Stomach smooth muscle (tissue), 2 donors: Measurements from ENCODE around the gene AADAC.
"Not testable (repeated sequence)": the region's sequence is repeated elsewhere in the genome, so short reads cannot be mapped to it uniquely, and the experiment has no call there.

ENCODE experiments used
- H3K27ac ChIP-seq: one replicate; pipeline ENCODE4 v1.7.0; 2013; ENCODE audit warnings: mild to moderate bottlenecking, low read length, inconsistent platforms
- H3K27me3 ChIP-seq, 2 donors: one replicate each; pipeline ENCODE4 v1.7.0; 2013; ENCODE audit warnings: low read length in 2 of 2; ENCODE audit not compliant: insufficient read depth in 2 of 2, control insufficient read depth in 1 of 2
- H3K36me3 ChIP-seq, 2 donors: one replicate each; pipeline ENCODE4 v1.7.0; 2013; ENCODE audit warnings: low read length in 2 of 2; ENCODE audit not compliant: control insufficient read depth in 2 of 2, insufficient read depth in 2 of 2
- H3K4me1 ChIP-seq: one replicate; pipeline ENCODE4 v1.7.0; 2013; ENCODE audit warnings: low read length; ENCODE audit not compliant: control insufficient read depth, insufficient read depth
- H3K4me3 ChIP-seq, 2 donors: one replicate each; pipeline ENCODE4 v1.7.0; 2013; ENCODE audit warnings: low read length in 2 of 2
- H3K9ac ChIP-seq, 2 donors: one replicate each; pipeline ENCODE4 v1.7.0; 2013; ENCODE audit warnings: low read length in 2 of 2, mild to moderate bottlenecking in 1 of 2
- H3K9me3 ChIP-seq, 2 donors: one replicate each; pipeline ENCODE4 v1.7.0; 2013; ENCODE audit warnings: low read length in 2 of 2; ENCODE audit not compliant: control insufficient read depth in 2 of 2
- donor health status: healthy.
- donor health status: Pancreatic carcinoma.

AADAC gene

GRCh38 chr3:151871639-151872468 is 57.9 kb downstream of the AADAC start:
- no peaks in the 10 kb centered on the region for H3K4me1 ChIP-seq
- no peak overlapping the region for H3K4me3 ChIP-seq
- no peak overlapping the region for H3K9ac ChIP-seq
- no peaks in the 10 kb centered on the region for H3K9me3 ChIP-seq
- H3K27me3 ChIP-seq = no peaks in the 10 kb centered on the region
- H3K36me3 ChIP-seq = no peaks in the 10 kb centered on the region
- H3K27ac ChIP-seq = no peak overlapping the region

GRCh38 chr3:151873398-151873797 is 59.5 kb downstream of the AADAC start, which contains the start of gene SUCNR1:
Gene SUCNR1, plus strand, starts transcription at chr3:151873643. Its CDS starts 6,250 bp downstream, at chr3:151879893.
- no peak within 1 kb of the TSS for H3K9ac ChIP-seq
- no peaks in the 10 kb centered on the region for H3K9me3 ChIP-seq
- H3K4me3 ChIP-seq = no peak within 1 kb of the TSS
- no peaks in the 10 kb centered on the region for H3K4me1 ChIP-seq
- H3K36me3 ChIP-seq = no peaks in the 10 kb centered on the region
- no peak within 1 kb of the TSS for H3K27ac ChIP-seq
- H3K27me3 ChIP-seq = no peaks in the 10 kb centered on the region

GRCh38 chr3:151874079-151874478 is 60.2 kb downstream of the AADAC start:
- H3K4me1 ChIP-seq = not testable (repeated sequence)

GRCh38 chr3:151875759-151876158 is 61.8 kb downstream of the AADAC start:
- Histone ChIP-seq H3K27me3 (no peaks in the 10 kb centered on the region), H3K9me3 (no peaks in the 10 kb centered on the region), H3K4me3 (no peak overlapping the region), H3K27ac (no peak overlapping the region), H3K9ac (no peak overlapping the region), H3K36me3 (no peaks in the 10 kb centered on the region), H3K4me1 (no peaks in the 10 kb centered on the region)

More at GRCh38 chr3:151874079-151874478, 60.2 kb downstream of the AADAC start:
- not testable (repeated sequence) for H3K27ac ChIP-seq, H3K9ac ChIP-seq, H3K36me3 ChIP-seq, H3K4me3 ChIP-seq, H3K27me3 ChIP-seq, H3K9me3 ChIP-seq

GRCh38 chr3:151877269-151877668 is 63.4 kb downstream of the AADAC start:
- H3K27me3 ChIP-seq = no peaks in the 10 kb centered on the region
- no peaks in the 10 kb centered on the region for H3K9me3 ChIP-seq
- H3K4me3 ChIP-seq = no peak overlapping the region
- H3K27ac ChIP-seq = no peak overlapping the region
- H3K36me3 ChIP-seq = no peaks in the 10 kb centered on the region
- H3K9ac ChIP-seq = no peak overlapping the region
- no peaks in the 10 kb centered on the region for H3K4me1 ChIP-seq
